KMS-11 (cell line): ENCODE data around the gene TADA3.

Source experiments
- H2AFZ ChIP-seq: fragments of 200-600 bp; sonication (generic); 2 replicates; pipeline ENCODE4 v1.6.1; 2016; ENCODE audit warnings: antibody characterized with exemption, mixed run types, low read depth
- H3K27ac ChIP-seq: fragments of 200-600 bp; sonication (generic); 2 replicates; pipeline ENCODE4 v1.6.1; 2016; ENCODE audit warnings: mild to moderate bottlenecking, mixed run types
- H3K27me3 ChIP-seq: fragments of 200-600 bp; sonication (generic); 2 replicates; pipeline ENCODE4 v1.6.1; 2017; ENCODE audit warnings: mild to moderate bottlenecking, low read depth, mixed run types, moderate library complexity; ENCODE audit not compliant: insufficient read depth
- H3K36me3 ChIP-seq: fragments of 200-600 bp; sonication (generic); 2 replicates; pipeline ENCODE4 v1.6.1; 2017; ENCODE audit warnings: mild to moderate bottlenecking, mixed run types; ENCODE audit not compliant: insufficient read depth
- H3K4me1 ChIP-seq: fragments of 200-600 bp; sonication (generic); 2 replicates; pipeline ENCODE4 v1.6.1; 2016; ENCODE audit warnings: mild to moderate bottlenecking, low read depth, mixed run types; ENCODE audit not compliant: poor library complexity, severe bottlenecking
- H3K4me2 ChIP-seq: fragments of 200-600 bp; sonication (generic); 2 replicates; pipeline ENCODE4 v1.7.0; 2016; ENCODE audit warnings: mild to moderate bottlenecking, mixed run types
- H3K4me3 ChIP-seq: fragments of 200-600 bp; sonication (generic); IDR thresholded peaks from 2 replicates; pipeline ENCODE4 v1.6.1; 2017; ENCODE audit warnings: low read depth, low read length, mixed read lengths; ENCODE audit not compliant: insufficient read depth
- H3K79me2 ChIP-seq: fragments of 200-600 bp; sonication (generic); 2 replicates; pipeline ENCODE4 v1.6.1; 2016; ENCODE audit warnings: low read depth, mixed run types; ENCODE audit not compliant: insufficient read depth
- H3K9ac ChIP-seq: fragments of 200-600 bp; sonication (generic); 2 replicates; pipeline ENCODE4 v1.6.1; 2016; ENCODE audit warnings: mild to moderate bottlenecking, mixed run types
- H4K20me1 ChIP-seq: fragments of 200-600 bp; sonication (generic); 2 replicates; pipeline ENCODE4 v1.6.1; 2016; ENCODE audit warnings: mild to moderate bottlenecking, mixed run types; ENCODE audit not compliant: insufficient read depth
- CTCF ChIP-seq: fragments of 200-600 bp; sonication (generic); conservative IDR thresholded peaks from 2 replicates; pipeline ENCODE4 v1.6.1; 2017; ENCODE audit warnings: low read depth, mild to moderate bottlenecking, antibody characterized with exemption, low read length, moderate library complexity, mixed read lengths

Gene TADA3

GRCh38 chr3:9769012-9769411 is 23.3 kb downstream of the TADA3 start:
- Histone ChIP-seq H3K36me3 (no peaks in the 10 kb centered on the region), H3K4me1 (no peaks in the 10 kb centered on the region), H3K27me3 (no peaks in the 10 kb centered on the region), H2AFZ (no peak overlapping the region), H4K20me1 (no peaks in the 10 kb centered on the region), H3K79me2 (no peaks in the 10 kb centered on the region), H3K9ac (no peak overlapping the region; the same call in 1 of the 2 replicates), H3K27ac (no peak overlapping the region), H3K4me3 (no peak overlapping the region), H3K4me2 (peak overlapping the region; percentile 34; the same call in 1 of the 2 replicates)
- no peak for TF ChIP-seq CTCF

- H3K36me3 ChIP-seq: no peaks in the 10 kb centered on the region
- H3K27me3 ChIP-seq: no peaks in the 10 kb centered on the region
- no peak overlapping the region for H2AFZ ChIP-seq
- no peaks in the 10 kb centered on the region for H3K79me2 ChIP-seq
- H3K4me2 ChIP-seq: no peak overlapping the region
- no peak overlapping the region for H3K4me3 ChIP-seq
- no peak overlapping the region for H3K9ac ChIP-seq
- no peaks in the 10 kb centered on the region for H4K20me1 ChIP-seq
- no peak overlapping the region for H3K27ac ChIP-seq
- no peaks in the 10 kb centered on the region for H3K4me1 ChIP-seq
- no peak for TF ChIP-seq CTCF
These were observed 24.0 kb downstream of the TADA3 start for GRCh38 chr3:9768141-9768775.

GRCh38 chr3:9767418-9767817 is 24.9 kb downstream of the TADA3 start:
- Histone ChIP-seq H3K4me2 (no peak overlapping the region), H2AFZ (no peak overlapping the region), H3K36me3 (no peaks in the 10 kb centered on the region), H3K4me3 (no peak overlapping the region), H3K9ac (no peak overlapping the region), H3K27ac (no peak overlapping the region), H3K27me3 (no peaks in the 10 kb centered on the region), H4K20me1 (no peaks in the 10 kb centered on the region), H3K4me1 (no peaks in the 10 kb centered on the region), H3K79me2 (no peaks in the 10 kb centered on the region)
- TF ChIP-seq CTCF: no peak

- TF ChIP-seq CTCF: no peak
- Histone ChIP-seq H3K4me1 (no peaks in the 10 kb centered on the region), H2AFZ (no peak overlapping the region), H3K27me3 (no peaks in the 10 kb centered on the region), H3K9ac (no peak overlapping the region), H3K36me3 (no peaks in the 10 kb centered on the region), H3K4me3 (no peak overlapping the region), H3K4me2 (no peak overlapping the region), H3K27ac (no peak overlapping the region), H3K79me2 (no peaks in the 10 kb centered on the region), H4K20me1 (no peaks in the 10 kb centered on the region)
These were observed 26.4 kb downstream of the TADA3 start for GRCh38 chr3:9765865-9766264.
